ENCODE data around the gene UNG. TPM values are rescaled to one million over a fixed set of nuclear protein-coding genes. Genes with fewer than 3 reads are reported as not detected.
A peak's percentile ranks its signal among the peaks of the same experiment; 100 is the strongest.

Gene UNG
- total RNA-seq, 6 donors from 2014 or later = 8.2 to 27.6 (median 15.5) TPM

- no peaks in the 10 kb centered on the region for H3K9me3 ChIP-seq
- no peaks in the 10 kb centered on the region for H3K27me3 ChIP-seq
- WGBS, 2 donors = 12 to 13% methylated on average over 14 to 18 of the region's 45 CpGs
- peaks cover 17 to 33% (median 24%) of the 10 kb centered on the region in 4 donors for H3K4me1 ChIP-seq
- peak within 1 kb of the TSS; percentile 36 to 68 (median 57) for H3K27ac ChIP-seq
- ATAC-seq (ENCODE audit: low FRiP score in 2 of 2) (peak; percentile 91 to 93), DNase-seq (peak; percentile 96 to 97)
- peak within 1 kb of the TSS; percentile 26 to 56 (median 51) for H3K4me3 ChIP-seq
- TF ChIP-seq, protein P1, sequence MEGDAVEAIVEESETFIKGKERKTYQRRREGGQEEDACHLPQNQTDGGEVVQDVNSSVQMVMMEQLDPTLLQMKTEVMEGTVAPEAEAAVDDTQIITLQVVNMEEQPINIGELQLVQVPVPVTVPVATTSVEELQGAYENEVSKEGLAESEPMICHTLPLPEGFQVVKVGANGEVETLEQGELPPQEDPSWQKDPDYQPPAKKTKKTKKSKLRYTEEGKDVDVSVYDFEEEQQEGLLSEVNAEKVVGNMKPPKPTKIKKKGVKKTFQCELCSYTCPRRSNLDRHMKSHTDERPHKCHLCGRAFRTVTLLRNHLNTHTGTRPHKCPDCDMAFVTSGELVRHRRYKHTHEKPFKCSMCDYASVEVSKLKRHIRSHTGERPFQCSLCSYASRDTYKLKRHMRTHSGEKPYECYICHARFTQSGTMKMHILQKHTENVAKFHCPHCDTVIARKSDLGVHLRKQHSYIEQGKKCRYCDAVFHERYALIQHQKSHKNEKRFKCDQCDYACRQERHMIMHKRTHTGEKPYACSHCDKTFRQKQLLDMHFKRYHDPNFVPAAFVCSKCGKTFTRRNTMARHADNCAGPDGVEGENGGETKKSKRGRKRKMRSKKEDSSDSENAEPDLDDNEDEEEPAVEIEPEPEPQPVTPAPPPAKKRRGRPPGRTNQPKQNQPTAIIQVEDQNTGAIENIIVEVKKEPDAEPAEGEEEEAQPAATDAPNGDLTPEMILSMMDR (IDR thresholded peaks at IDR 0.05) = peak; percentile 95 to 99 (median 98)
- TF ChIP-seq POLR2A (IDR thresholded peaks at IDR 0.05) (peak in 2 of 4 donors; percentile 35 to 46), EP300 (IDR thresholded peaks at IDR 0.05) (peak in 2 of 4 donors; percentile 78 to 81), POLR2AphosphoS5 (IDR thresholded peaks at IDR 0.05) (peak; percentile 83 to 96)
- peaks cover 0 to 23% (median 8%) of the 10 kb centered on the region in 4 donors for H3K36me3 ChIP-seq
Observed at GRCh38 chr12:109093022-109093918, 4.1 kb upstream of the UNG start, which contains the start of gene ALKBH2. Gene ALKBH2 (minus strand): TSS chr12:109093472. CDS start chr12:109092786, 686 bp downstream.

DNA sequence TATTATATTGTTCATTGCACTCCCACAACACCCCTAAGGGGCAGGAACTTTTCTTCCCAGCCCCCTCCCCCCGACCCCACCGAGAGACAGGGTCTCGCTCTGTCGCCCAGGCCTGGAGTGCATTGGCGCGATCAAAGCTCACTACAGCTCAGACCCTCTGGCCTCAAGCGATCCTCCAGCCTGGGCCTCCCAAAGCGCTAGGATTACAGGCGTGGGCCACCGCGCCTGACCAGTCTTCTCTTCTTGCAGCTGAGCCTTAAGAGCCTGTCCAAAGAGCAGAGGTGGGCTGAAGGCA is 310 bp upstream of the UNG start:
- H3K36me3 ChIP-seq = peaks cover 0 to 7% (median 3%) of the 10 kb centered on the region in 4 donors
- no peaks in the 10 kb centered on the region for H3K9me3 ChIP-seq
- WGBS, 2 donors = 31 to 36% methylated on average over 11 of the region's 11 CpGs
- H3K27ac ChIP-seq = no peak overlapping the region
- peaks cover 25 to 47% (median 31%) of the 10 kb centered on the region in 4 donors for H3K4me1 ChIP-seq
- DNase-seq (no peak), ATAC-seq (ENCODE audit: low FRiP score in 2 of 2) (no peak)
- peak overlapping the region in 3 of 4 donors; percentile 79 to 91 (median 85) for H3K4me3 ChIP-seq
- no peaks in the 10 kb centered on the region for H3K27me3 ChIP-seq
- TF ChIP-seq, protein P1 (IDR thresholded peaks at IDR 0.05) = no peak

- no peaks in the 10 kb centered on the region for H3K27me3 ChIP-seq
- peak; percentile 62 to 93 for DNase-seq
- ATAC-seq (ENCODE audit: low FRiP score in 2 of 2) = peak; percentile 69 to 79
- H3K9me3 ChIP-seq = no peaks in the 10 kb centered on the region
- TF ChIP-seq, protein P1 (IDR thresholded peaks at IDR 0.05) = no peak
- peak; percentile 2 to 6 for TF ChIP-seq POLR2AphosphoS5 (IDR thresholded peaks at IDR 0.05)
- TF ChIP-seq EP300 (IDR thresholded peaks at IDR 0.05) = no peak
- TF ChIP-seq POLR2A (IDR thresholded peaks at IDR 0.05) = peak in 2 of 4 donors; percentile 20 to 55
- 0 to 1% methylated on average over 12 to 30 of the region's 32 CpGs for WGBS, 2 donors
- H3K4me1 ChIP-seq = peaks cover 18 to 36% (median 20%) of the 10 kb centered on the region in 4 donors
- peaks cover 3 to 16% (median 9%) of the 10 kb centered on the region in 4 donors for H3K36me3 ChIP-seq
- peak overlapping the region; percentile 68 to 93 (median 86) for H3K27ac ChIP-seq
- H3K4me3 ChIP-seq = peak overlapping the region; percentile 79 to 91 (median 82)
Observed at GRCh38 chr12:109098183-109098604, 797 bp downstream of the UNG start.

GRCh38 chr12:109098651-109099050 is 1.3 kb downstream of the UNG start:
- ATAC-seq (ENCODE audit: low FRiP score in 2 of 2) (no peak), DNase-seq (no peak)
- Histone ChIP-seq H3K27me3 (no peaks in the 10 kb centered on the region), H3K27ac (peak overlapping the region; percentile 68 to 93 (median 86)), H3K36me3 (peaks cover 6 to 21% (median 13%) of the 10 kb centered on the region in 4 donors), H3K4me3 (peak overlapping the region; percentile 79 to 91 (median 82)), H3K4me1 (peaks cover 16 to 32% (median 18%) of the 10 kb centered on the region in 4 donors), H3K9me3 (no peaks in the 10 kb centered on the region)
- WGBS, 2 donors = 7 to 8% methylated on average over 7 to 8 of the region's 8 CpGs
- no peak for TF ChIP-seq POLR2A (IDR thresholded peaks at IDR 0.05)
- TF ChIP-seq, protein P1 (IDR thresholded peaks at IDR 0.05) = no peak
- TF ChIP-seq POLR2AphosphoS5 (IDR thresholded peaks at IDR 0.05) = no peak
- no peak for TF ChIP-seq EP300 (IDR thresholded peaks at IDR 0.05)

Measured in upper lobe of left lung (tissue), 6 donors.